ENCODE measurements around the gene SLC43A2. TPM values are rescaled to one million over a fixed set of nuclear protein-coding genes. Genes with fewer than 3 reads are reported as not detected.

The SLC43A2 gene
- total and polyA plus RNA-seq, 2 of the 13 experiments (the other 11 are each of a cell fraction or from before 2014, with no cell fraction given) = 7.3 to 20.0 TPM

DNA sequence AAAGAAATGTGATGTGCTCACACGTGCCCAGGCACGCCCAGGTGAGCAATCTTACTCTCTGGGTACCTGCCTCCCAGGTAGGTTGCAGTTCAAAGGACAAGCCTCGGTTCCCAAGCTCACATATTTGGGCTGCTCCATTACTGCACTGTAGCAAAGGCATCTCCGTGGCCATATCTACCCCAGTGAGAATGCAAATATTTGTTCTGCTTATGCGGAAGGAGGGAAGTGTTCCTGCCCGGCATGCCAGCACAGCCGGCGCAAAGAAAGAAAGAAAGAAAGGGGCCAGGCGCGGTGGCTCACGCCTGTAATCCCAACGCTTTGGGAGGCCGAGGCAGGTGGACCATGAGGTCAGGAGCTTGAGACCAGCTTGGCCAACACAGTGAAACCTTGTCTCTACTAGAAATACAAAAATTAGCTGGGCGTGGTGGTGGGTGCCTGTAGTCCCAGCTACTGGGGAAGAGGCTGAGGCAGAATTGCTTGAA is 30.7 kb downstream of the SLC43A2 start (continued):
- TF ChIP-seq, protein P1, sequence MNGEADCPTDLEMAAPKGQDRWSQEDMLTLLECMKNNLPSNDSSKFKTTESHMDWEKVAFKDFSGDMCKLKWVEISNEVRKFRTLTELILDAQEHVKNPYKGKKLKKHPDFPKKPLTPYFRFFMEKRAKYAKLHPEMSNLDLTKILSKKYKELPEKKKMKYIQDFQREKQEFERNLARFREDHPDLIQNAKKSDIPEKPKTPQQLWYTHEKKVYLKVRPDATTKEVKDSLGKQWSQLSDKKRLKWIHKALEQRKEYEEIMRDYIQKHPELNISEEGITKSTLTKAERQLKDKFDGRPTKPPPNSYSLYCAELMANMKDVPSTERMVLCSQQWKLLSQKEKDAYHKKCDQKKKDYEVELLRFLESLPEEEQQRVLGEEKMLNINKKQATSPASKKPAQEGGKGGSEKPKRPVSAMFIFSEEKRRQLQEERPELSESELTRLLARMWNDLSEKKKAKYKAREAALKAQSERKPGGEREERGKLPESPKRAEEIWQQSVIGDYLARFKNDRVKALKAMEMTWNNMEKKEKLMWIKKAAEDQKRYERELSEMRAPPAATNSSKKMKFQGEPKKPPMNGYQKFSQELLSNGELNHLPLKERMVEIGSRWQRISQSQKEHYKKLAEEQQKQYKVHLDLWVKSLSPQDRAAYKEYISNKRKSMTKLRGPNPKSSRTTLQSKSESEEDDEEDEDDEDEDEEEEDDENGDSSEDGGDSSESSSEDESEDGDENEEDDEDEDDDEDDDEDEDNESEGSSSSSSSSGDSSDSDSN (CRISPR knock-in tag; IDR thresholded peaks at IDR 0.05) = peak; percentile 43
- TF ChIP-seq, protein P2, sequence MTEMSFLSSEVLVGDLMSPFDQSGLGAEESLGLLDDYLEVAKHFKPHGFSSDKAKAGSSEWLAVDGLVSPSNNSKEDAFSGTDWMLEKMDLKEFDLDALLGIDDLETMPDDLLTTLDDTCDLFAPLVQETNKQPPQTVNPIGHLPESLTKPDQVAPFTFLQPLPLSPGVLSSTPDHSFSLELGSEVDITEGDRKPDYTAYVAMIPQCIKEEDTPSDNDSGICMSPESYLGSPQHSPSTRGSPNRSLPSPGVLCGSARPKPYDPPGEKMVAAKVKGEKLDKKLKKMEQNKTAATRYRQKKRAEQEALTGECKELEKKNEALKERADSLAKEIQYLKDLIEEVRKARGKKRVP (CRISPR knock-in tag; IDR thresholded peaks at IDR 0.05) = no peak
- TF ChIP-seq AGO2 (optimal IDR thresholded peaks at IDR 0.05; ENCODE audit: low read depth, low read length) (no peak), ARID2 (CRISPR knock-in tag; IDR thresholded peaks at IDR 0.05; ENCODE audit: borderline replicate concordance) (no peak), ZNF350 (CRISPR knock-in tag; IDR thresholded peaks at IDR 0.05; ENCODE audit: borderline replicate concordance, low read depth) (peak; percentile 17; the same call in 1 of the 2 replicates), ZNF235 (CRISPR knock-in tag; IDR thresholded peaks at IDR 0.05; ENCODE audit: borderline replicate concordance) (no peak), SRSF9 (IDR thresholded peaks at IDR 0.05; ENCODE audit: borderline replicate concordance, insufficient read depth, low read depth, low read length, poor library complexity, severe bottlenecking) (no peak), ZNF772 (CRISPR knock-in tag; IDR thresholded peaks at IDR 0.05) (0 out of 2 replicates have a peak, but pooled peaks have one; percentile 53), ZNF792 (CRISPR knock-in tag; IDR thresholded peaks at IDR 0.05) (peak; percentile 52; the same call in 1 of the 2 replicates), HOXD1 (CRISPR knock-in tag; IDR thresholded peaks at IDR 0.05) (no peak), TAF1 (CRISPR knock-in tag; IDR thresholded peaks at IDR 0.05) (peak; percentile 37; the same call in 1 of the 2 replicates), FLYWCH1 (CRISPR knock-in tag; IDR thresholded peaks at IDR 0.05) (no peak), RCOR2 (CRISPR knock-in tag; IDR thresholded peaks at IDR 0.05) (peak; percentile 87), GTF3A (CRISPR knock-in tag; conservative IDR thresholded peaks at IDR 0.05) (no peak)
- TF ChIP-seq, protein P3, sequence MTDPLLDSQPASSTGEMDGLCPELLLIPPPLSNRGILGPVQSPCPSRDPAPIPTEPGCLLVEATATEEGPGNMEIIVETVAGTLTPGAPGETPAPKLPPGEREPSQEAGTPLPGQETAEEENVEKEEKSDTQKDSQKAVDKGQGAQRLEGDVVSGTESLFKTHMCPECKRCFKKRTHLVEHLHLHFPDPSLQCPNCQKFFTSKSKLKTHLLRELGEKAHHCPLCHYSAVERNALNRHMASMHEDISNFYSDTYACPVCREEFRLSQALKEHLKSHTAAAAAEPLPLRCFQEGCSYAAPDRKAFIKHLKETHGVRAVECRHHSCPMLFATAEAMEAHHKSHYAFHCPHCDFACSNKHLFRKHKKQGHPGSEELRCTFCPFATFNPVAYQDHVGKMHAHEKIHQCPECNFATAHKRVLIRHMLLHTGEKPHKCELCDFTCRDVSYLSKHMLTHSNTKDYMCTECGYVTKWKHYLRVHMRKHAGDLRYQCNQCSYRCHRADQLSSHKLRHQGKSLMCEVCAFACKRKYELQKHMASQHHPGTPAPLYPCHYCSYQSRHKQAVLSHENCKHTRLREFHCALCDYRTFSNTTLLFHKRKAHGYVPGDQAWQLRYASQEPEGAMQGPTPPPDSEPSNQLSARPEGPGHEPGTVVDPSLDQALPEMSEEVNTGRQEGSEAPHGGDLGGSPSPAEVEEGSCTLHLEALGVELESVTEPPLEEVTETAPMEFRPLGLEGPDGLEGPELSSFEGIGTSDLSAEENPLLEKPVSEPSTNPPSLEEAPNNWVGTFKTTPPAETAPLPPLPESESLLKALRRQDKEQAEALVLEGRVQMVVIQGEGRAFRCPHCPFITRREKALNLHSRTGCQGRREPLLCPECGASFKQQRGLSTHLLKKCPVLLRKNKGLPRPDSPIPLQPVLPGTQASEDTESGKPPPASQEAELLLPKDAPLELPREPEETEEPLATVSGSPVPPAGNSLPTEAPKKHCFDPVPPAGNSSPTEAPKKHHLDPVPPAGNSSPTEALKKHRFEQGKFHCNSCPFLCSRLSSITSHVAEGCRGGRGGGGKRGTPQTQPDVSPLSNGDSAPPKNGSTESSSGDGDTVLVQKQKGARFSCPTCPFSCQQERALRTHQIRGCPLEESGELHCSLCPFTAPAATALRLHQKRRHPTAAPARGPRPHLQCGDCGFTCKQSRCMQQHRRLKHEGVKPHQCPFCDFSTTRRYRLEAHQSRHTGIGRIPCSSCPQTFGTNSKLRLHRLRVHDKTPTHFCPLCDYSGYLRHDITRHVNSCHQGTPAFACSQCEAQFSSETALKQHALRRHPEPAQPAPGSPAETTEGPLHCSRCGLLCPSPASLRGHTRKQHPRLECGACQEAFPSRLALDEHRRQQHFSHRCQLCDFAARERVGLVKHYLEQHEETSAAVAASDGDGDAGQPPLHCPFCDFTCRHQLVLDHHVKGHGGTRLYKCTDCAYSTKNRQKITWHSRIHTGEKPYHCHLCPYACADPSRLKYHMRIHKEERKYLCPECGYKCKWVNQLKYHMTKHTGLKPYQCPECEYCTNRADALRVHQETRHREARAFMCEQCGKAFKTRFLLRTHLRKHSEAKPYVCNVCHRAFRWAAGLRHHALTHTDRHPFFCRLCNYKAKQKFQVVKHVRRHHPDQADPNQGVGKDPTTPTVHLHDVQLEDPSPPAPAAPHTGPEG (CRISPR knock-in tag; IDR thresholded peaks at IDR 0.05) = peak; percentile 78
- TF ChIP-seq, protein P4, sequence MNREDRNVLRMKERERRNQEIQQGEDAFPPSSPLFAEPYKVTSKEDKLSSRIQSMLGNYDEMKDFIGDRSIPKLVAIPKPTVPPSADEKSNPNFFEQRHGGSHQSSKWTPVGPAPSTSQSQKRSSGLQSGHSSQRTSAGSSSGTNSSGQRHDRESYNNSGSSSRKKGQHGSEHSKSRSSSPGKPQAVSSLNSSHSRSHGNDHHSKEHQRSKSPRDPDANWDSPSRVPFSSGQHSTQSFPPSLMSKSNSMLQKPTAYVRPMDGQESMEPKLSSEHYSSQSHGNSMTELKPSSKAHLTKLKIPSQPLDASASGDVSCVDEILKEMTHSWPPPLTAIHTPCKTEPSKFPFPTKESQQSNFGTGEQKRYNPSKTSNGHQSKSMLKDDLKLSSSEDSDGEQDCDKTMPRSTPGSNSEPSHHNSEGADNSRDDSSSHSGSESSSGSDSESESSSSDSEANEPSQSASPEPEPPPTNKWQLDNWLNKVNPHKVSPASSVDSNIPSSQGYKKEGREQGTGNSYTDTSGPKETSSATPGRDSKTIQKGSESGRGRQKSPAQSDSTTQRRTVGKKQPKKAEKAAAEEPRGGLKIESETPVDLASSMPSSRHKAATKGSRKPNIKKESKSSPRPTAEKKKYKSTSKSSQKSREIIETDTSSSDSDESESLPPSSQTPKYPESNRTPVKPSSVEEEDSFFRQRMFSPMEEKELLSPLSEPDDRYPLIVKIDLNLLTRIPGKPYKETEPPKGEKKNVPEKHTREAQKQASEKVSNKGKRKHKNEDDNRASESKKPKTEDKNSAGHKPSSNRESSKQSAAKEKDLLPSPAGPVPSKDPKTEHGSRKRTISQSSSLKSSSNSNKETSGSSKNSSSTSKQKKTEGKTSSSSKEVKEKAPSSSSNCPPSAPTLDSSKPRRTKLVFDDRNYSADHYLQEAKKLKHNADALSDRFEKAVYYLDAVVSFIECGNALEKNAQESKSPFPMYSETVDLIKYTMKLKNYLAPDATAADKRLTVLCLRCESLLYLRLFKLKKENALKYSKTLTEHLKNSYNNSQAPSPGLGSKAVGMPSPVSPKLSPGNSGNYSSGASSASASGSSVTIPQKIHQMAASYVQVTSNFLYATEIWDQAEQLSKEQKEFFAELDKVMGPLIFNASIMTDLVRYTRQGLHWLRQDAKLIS (CRISPR knock-in tag; IDR thresholded peaks at IDR 0.05) = no peak

Measured in HepG2 (cell line).